Forelimb muscle (tissue), 1 donor: ENCODE results near the gene CT47C1. TPM values are rescaled to one million over a fixed set of nuclear protein-coding genes. Genes with fewer than 3 reads are reported as not detected.
"Not testable (repeated sequence)": the region's sequence is repeated elsewhere in the genome, so short reads cannot be mapped to it uniquely, and the experiment has no call there.

Experiments used
- DNase-seq: peaks from one replicate; pipeline ENCODE4 v3.0.0-alpha.2; 2013; ENCODE audit warnings: low read depth
- polyA plus RNA-seq: library from polyadenylated mRNA; unstranded; fragments of 120-200 nt; gene quantifications from one replicate; pipeline ENCODE4 v1.2.1, GENCODE V29; 2013; ENCODE audit not compliant: insufficient read length

The CT47C1 gene
- polyA plus RNA-seq: not detected

GRCh38 chrX:119072744-119073143 is at the start of gene CT47C1:
CT47C1 (plus strand) TSS chrX:119072993; CDS start chrX:119073226, 233 bp downstream.
- DNase-seq: no peak

GRCh38 chrX:119025900-119026299 is 46.9 kb upstream of the CT47C1 start:
- DNase-seq: no peak

GRCh38 chrX:119026344-119026743 is 46.4 kb upstream of the CT47C1 start:
- DNase-seq: not testable (repeated sequence)

- not testable (repeated sequence) for DNase-seq
These were observed 44.6 kb upstream of the CT47C1 start for GRCh38 chrX:119027960-119028732.

GRCh38 chrX:119028733-119029330 is 44.0 kb upstream of the CT47C1 start:
- no peak for DNase-seq

GRCh38 chrX:119029656-119030055 is 43.1 kb upstream of the CT47C1 start:
- DNase-seq: not testable (repeated sequence)

GRCh38 chrX:119030990-119031389 is 41.8 kb upstream of the CT47C1 start:
- DNase-seq: no peak

- DNase-seq: no peak
These were observed 36.4 kb upstream of the CT47C1 start for GRCh38 chrX:119036107-119037029.

GRCh38 chrX:119040432-119040831 is 32.4 kb upstream of the CT47C1 start:
- DNase-seq: no peak

- peak; percentile 4 for DNase-seq
These were observed 31.6 kb upstream of the CT47C1 start for GRCh38 chrX:119041175-119041574.

- DNase-seq: no peak
These were observed 30.8 kb upstream of the CT47C1 start for GRCh38 chrX:119042040-119042439.

- DNase-seq: no peak
These were observed 29.8 kb upstream of the CT47C1 start for GRCh38 chrX:119042996-119043395.

GRCh38 chrX:119045884-119046283 is 26.9 kb upstream of the CT47C1 start:
- no peak for DNase-seq

GRCh38 chrX:119055687-119056086 is 17.1 kb upstream of the CT47C1 start:
- no peak for DNase-seq

- no peak for DNase-seq
These were observed 9.9 kb upstream of the CT47C1 start for GRCh38 chrX:119062750-119063374.

- no peak for DNase-seq
These were observed 9.4 kb upstream of the CT47C1 start for GRCh38 chrX:119063428-119063827.

- DNase-seq: peak; percentile 8
These were observed 5.6 kb upstream of the CT47C1 start for GRCh38 chrX:119067023-119067739.

- DNase-seq: no peak
These were observed 3.7 kb upstream of the CT47C1 start for GRCh38 chrX:119069128-119069527.

- DNase-seq: no peak
These were observed 3.0 kb upstream of the CT47C1 start for GRCh38 chrX:119069762-119070161.

- no peak for DNase-seq
These were observed 1.4 kb upstream of the CT47C1 start for GRCh38 chrX:119071381-119071780.
